ENCODE data around the gene VPS4A.

VPS4A gene

GRCh38 chr16:69307856-69308255, 3.3 kb upstream of the VPS4A start:
- DNase-seq = no peak

- no peak for DNase-seq
These were observed 1.8 kb upstream of the VPS4A start for GRCh38 chr16:69309316-69309715.

- DNase-seq = peak; percentile 34
These were observed 610 bp downstream of the VPS4A start for GRCh38 chr16:69311533-69312387.

GRCh38 chr16:69313469-69313868, 2.3 kb downstream of the VPS4A start:
- no peak for DNase-seq

GRCh38 chr16:69314534-69314933, 3.4 kb downstream of the VPS4A start:
- no peak for DNase-seq

GRCh38 chr16:69315486-69316311, 4.5 kb downstream of the VPS4A start:
- no peak for DNase-seq

- no peak for DNase-seq
These were observed 5.5 kb downstream of the VPS4A start for GRCh38 chr16:69316595-69317034.

GRCh38 chr16:69318177-69318910, 7.2 kb downstream of the VPS4A start:
- no peak for DNase-seq

GRCh38 chr16:69318911-69319289, 7.8 kb downstream of the VPS4A start:
- no peak for DNase-seq

- DNase-seq = no peak
These were observed 8.2 kb downstream of the VPS4A start for GRCh38 chr16:69319381-69319780.

- no peak for DNase-seq
These were observed 8.9 kb downstream of the VPS4A start for GRCh38 chr16:69319826-69320739.

GRCh38 chr16:69320740-69321073, 9.6 kb downstream of the VPS4A start:
- no peak for DNase-seq

GRCh38 chr16:69321080-69321479, 9.9 kb downstream of the VPS4A start:
- DNase-seq = no peak

GRCh38 chr16:69322343-69322742, 11.2 kb downstream of the VPS4A start:
- no peak for DNase-seq

- DNase-seq = no peak
These were observed 12.3 kb downstream of the VPS4A start for GRCh38 chr16:69323415-69323814.

- peak; percentile 46 for DNase-seq
These were observed 12.9 kb downstream of the VPS4A start for GRCh38 chr16:69324013-69324531.

GRCh38 chr16:69324585-69325253, 13.6 kb downstream of the VPS4A start:
- DNase-seq = no peak

- no peak for DNase-seq
These were observed 14.6 kb downstream of the VPS4A start for GRCh38 chr16:69325784-69326171.

- DNase-seq = no peak
These were observed 15.2 kb downstream of the VPS4A start for GRCh38 chr16:69326172-69326873.

GRCh38 chr16:69327585-69328310, 16.6 kb downstream of the VPS4A start:
- DNase-seq = no peak

Measured in NCI-H69 (cell line).